Type B pancreatic cell (in vitro differentiated cells): ENCODE results near the gene NUDCD2. TPM values are rescaled to one million over a fixed set of nuclear protein-coding genes. Genes with fewer than 3 reads are reported as not detected.

Experiments used
- DNase-seq: peaks from one replicate; pipeline ENCODE4 v3.0.0; 2021; ENCODE audit warnings: mixed read lengths; ENCODE audit not compliant: unreplicated experiment; ENCODE audit errors: extremely low spot score
- H3K27ac Mint-ChIP-seq: 2 replicates; pipeline ENCODE4 v1.8.0; 2021; ENCODE audit warnings: mild to moderate bottlenecking, mixed read lengths
- H3K27me3 Mint-ChIP-seq: 2 replicates; pipeline ENCODE4 v1.8.0; 2021; ENCODE audit warnings: mixed read lengths
- H3K36me3 Mint-ChIP-seq: 2 replicates; pipeline ENCODE4 v1.8.0; 2021; ENCODE audit warnings: mixed read lengths
- H3K4me1 Mint-ChIP-seq: one replicate; pipeline ENCODE4 v1.8.0; 2021; ENCODE audit warnings: mixed read lengths; ENCODE audit not compliant: unreplicated experiment
- H3K4me3 Mint-ChIP-seq: 2 replicates; pipeline ENCODE4 v1.8.0; 2021; ENCODE audit warnings: mild to moderate bottlenecking, mixed read lengths
- H3K9me3 Mint-ChIP-seq: 2 replicates; pipeline ENCODE4 v1.8.0; 2021; ENCODE audit warnings: mixed read lengths
- CTCF ChIP-seq: fragments of 200-600 bp; sonication (generic); conservative IDR thresholded peaks from 2 replicates; pipeline ENCODE4 v1.5.0; 2021; ENCODE audit warnings: antibody characterized with exemption, mild to moderate bottlenecking
- total RNA-seq: library from RNA; stranded (reverse); gene quantifications from 2 replicates; pipeline ENCODE4 v1.2.1, GENCODE V29; 2021; ENCODE audit warnings: low replicate concordance

Gene NUDCD2
- total RNA-seq, 1 donor from 2014 or later = 30.4 TPM

GRCh38 chr5:163498886-163499285, 39.0 kb upstream of the NUDCD2 start:
- no peak for DNase-seq
- H3K27ac Mint-ChIP-seq = no peak overlapping the region

GRCh38 chr5:163497315-163497714, 37.4 kb upstream of the NUDCD2 start:
- DNase-seq = no peak
- H3K9me3 Mint-ChIP-seq = no peaks in the 10 kb centered on the region
- TF ChIP-seq CTCF = no peak
- H3K4me3 Mint-ChIP-seq = no peak overlapping the region
- no peaks in the 10 kb centered on the region for H3K27me3 Mint-ChIP-seq
- H3K27ac Mint-ChIP-seq = no peak overlapping the region
- no peaks in the 10 kb centered on the region for H3K36me3 Mint-ChIP-seq
- peaks cover under 1% of the 10 kb centered on the region for H3K4me1 Mint-ChIP-seq

More at GRCh38 chr5:163498886-163499285, 39.0 kb upstream of the NUDCD2 start:
- H3K36me3 Mint-ChIP-seq = no peaks in the 10 kb centered on the region
- no peak for TF ChIP-seq CTCF
- H3K4me1 Mint-ChIP-seq = peaks cover 10% of the 10 kb centered on the region
- H3K4me3 Mint-ChIP-seq = no peak overlapping the region
- no peaks in the 10 kb centered on the region for H3K9me3 Mint-ChIP-seq
- no peaks in the 10 kb centered on the region for H3K27me3 Mint-ChIP-seq

DNA sequence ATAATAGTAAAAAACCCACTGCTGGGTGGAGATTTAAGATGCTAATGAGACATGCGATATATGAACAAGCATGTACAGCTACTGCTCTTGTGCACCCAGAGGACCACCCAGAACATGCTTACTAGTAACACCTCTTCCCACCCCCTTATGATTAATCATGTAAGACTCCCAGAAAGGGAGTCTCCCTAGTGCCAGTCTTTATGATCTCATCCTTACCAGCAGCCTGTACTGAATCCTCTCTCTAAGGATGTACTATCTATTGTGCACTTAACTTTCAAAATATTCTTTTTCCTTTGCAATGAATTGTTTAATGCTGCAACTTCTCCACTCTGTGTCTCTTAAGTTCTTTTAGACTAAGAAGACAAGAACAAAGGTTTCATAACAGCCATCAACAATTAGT, 36.4 kb upstream of the NUDCD2 start:
- DNase-seq = no peak
- Mint-ChIP-seq H3K4me1 (no peaks in the 10 kb centered on the region), H3K9me3 (no peaks in the 10 kb centered on the region), H3K4me3 (no peak overlapping the region), H3K36me3 (no peaks in the 10 kb centered on the region), H3K27ac (no peak overlapping the region), H3K27me3 (no peaks in the 10 kb centered on the region)
- TF ChIP-seq CTCF = no peak

- Mint-ChIP-seq H3K9me3 (no peaks in the 10 kb centered on the region), H3K36me3 (peaks cover 31% of the 10 kb centered on the region), H3K4me3 (no peak overlapping the region), H3K27me3 (no peaks in the 10 kb centered on the region), H3K27ac (no peak overlapping the region), H3K4me1 (no peaks in the 10 kb centered on the region)
- no peak for TF ChIP-seq CTCF
- DNase-seq = no peak
Measured at GRCh38 chr5:163489745-163490075, 29.8 kb upstream of the NUDCD2 start.

- no peaks in the 10 kb centered on the region for H3K4me1 Mint-ChIP-seq
- no peak for DNase-seq
- TF ChIP-seq CTCF = no peak
- H3K4me3 Mint-ChIP-seq = no peak overlapping the region
- H3K27ac Mint-ChIP-seq = no peak overlapping the region
- peaks cover 33% of the 10 kb centered on the region for H3K36me3 Mint-ChIP-seq
- H3K9me3 Mint-ChIP-seq = no peaks in the 10 kb centered on the region
- no peaks in the 10 kb centered on the region for H3K27me3 Mint-ChIP-seq
Measured at GRCh38 chr5:163489055-163489744, 29.3 kb upstream of the NUDCD2 start.

DNA sequence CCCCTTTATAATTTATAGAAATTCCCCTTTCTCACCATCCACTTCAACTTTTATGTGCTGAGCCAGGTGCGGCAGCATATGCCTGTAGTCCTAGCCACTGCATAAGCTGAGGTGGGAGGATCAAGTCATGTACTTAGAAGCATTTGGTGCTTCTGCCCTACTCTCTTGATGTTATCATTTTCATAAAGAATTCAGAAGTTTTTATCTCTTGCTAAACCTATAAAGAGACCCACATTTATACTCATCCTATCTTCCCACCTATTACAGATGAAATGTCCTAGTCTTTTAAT, 19.0 kb upstream of the NUDCD2 start:
- Mint-ChIP-seq H3K27ac (no peak overlapping the region), H3K4me3 (no peak overlapping the region), H3K36me3 (peaks cover 14% of the 10 kb centered on the region), H3K4me1 (no peaks in the 10 kb centered on the region), H3K9me3 (no peaks in the 10 kb centered on the region), H3K27me3 (no peaks in the 10 kb centered on the region)
- no peak for TF ChIP-seq CTCF
- DNase-seq = no peak
